Neural cell (in vitro differentiated cells): ENCODE results near the gene ATN1.

Source experiments
- EP300 ChIP-seq: fragments of 450-650 bp; conservative IDR thresholded peaks from 2 replicates; pipeline ENCODE4 v1.6.1; 2014; ENCODE audit warnings: antibody characterized with exemption, mild to moderate bottlenecking, moderate library complexity; ENCODE audit not compliant: poor library complexity, severe bottlenecking
- EZH2 ChIP-seq: fragments of 200-600, 300-800 bp; shearing (Covaris generic), sonication (generic); IDR thresholded peaks from 2 replicates; pipeline ENCODE4 v1.6.1; 2014; ENCODE audit warnings: antibody characterized with exemption, low read length, borderline replicate concordance, mild to moderate bottlenecking; ENCODE audit not compliant: insufficient read depth, poor library complexity, severe bottlenecking
- POLR2AphosphoS5 ChIP-seq: IDR thresholded peaks from 2 replicates; pipeline ENCODE4 v1.6.1; 2012
- RAD21 ChIP-seq: fragments of 450-650 bp; conservative IDR thresholded peaks from 2 replicates; pipeline ENCODE4 v1.6.1; 2014; ENCODE audit warnings: antibody characterized with exemption, mild to moderate bottlenecking, moderate library complexity
- REST ChIP-seq: IDR thresholded peaks from 2 replicates; pipeline ENCODE4 v1.6.1; 2012; ENCODE audit warnings: borderline replicate concordance
- SMC3 ChIP-seq: fragments of 450-650 bp; conservative IDR thresholded peaks from 2 replicates; pipeline ENCODE4 v1.6.1; 2014; ENCODE audit warnings: antibody characterized with exemption, mild to moderate bottlenecking, moderate library complexity; ENCODE audit not compliant: poor library complexity
- TAF1 ChIP-seq: IDR thresholded peaks from 2 replicates; pipeline ENCODE4 v1.6.1; 2012; ENCODE audit warnings: low read depth
- TF ChIP-seq, protein P1 (sequence below): fragments of 450-650 bp; IDR thresholded peaks from 2 replicates; pipeline ENCODE4 v1.5.1; 2014; ENCODE audit warnings: antibody characterized with exemption, mild to moderate bottlenecking, moderate library complexity; ENCODE audit not compliant: poor library complexity, severe bottlenecking

- TF ChIP-seq POLR2AphosphoS5 (no peak), EZH2 (no peak), REST (no peak), RAD21 (no peak), TAF1 (no peak), EP300 (no peak), SMC3 (no peak)
- TF ChIP-seq, protein P1, sequence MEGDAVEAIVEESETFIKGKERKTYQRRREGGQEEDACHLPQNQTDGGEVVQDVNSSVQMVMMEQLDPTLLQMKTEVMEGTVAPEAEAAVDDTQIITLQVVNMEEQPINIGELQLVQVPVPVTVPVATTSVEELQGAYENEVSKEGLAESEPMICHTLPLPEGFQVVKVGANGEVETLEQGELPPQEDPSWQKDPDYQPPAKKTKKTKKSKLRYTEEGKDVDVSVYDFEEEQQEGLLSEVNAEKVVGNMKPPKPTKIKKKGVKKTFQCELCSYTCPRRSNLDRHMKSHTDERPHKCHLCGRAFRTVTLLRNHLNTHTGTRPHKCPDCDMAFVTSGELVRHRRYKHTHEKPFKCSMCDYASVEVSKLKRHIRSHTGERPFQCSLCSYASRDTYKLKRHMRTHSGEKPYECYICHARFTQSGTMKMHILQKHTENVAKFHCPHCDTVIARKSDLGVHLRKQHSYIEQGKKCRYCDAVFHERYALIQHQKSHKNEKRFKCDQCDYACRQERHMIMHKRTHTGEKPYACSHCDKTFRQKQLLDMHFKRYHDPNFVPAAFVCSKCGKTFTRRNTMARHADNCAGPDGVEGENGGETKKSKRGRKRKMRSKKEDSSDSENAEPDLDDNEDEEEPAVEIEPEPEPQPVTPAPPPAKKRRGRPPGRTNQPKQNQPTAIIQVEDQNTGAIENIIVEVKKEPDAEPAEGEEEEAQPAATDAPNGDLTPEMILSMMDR, result no peak
These were observed 46.4 kb downstream of the ATN1 start for GRCh38 chr12:6974180-6974579.
